Measurements from ENCODE around the gene SSC4D. TPM values are rescaled to one million over a fixed set of nuclear protein-coding genes. Genes with fewer than 3 reads are reported as not detected.

Gene SSC4D
- total and polyA plus RNA-seq, 9 of the 15 experiments (the other 6 are each of a cell fraction or from before 2014, with no cell fraction given): 0.06 to 1.1 (median 0.85) TPM; not detected in 1

DNA sequence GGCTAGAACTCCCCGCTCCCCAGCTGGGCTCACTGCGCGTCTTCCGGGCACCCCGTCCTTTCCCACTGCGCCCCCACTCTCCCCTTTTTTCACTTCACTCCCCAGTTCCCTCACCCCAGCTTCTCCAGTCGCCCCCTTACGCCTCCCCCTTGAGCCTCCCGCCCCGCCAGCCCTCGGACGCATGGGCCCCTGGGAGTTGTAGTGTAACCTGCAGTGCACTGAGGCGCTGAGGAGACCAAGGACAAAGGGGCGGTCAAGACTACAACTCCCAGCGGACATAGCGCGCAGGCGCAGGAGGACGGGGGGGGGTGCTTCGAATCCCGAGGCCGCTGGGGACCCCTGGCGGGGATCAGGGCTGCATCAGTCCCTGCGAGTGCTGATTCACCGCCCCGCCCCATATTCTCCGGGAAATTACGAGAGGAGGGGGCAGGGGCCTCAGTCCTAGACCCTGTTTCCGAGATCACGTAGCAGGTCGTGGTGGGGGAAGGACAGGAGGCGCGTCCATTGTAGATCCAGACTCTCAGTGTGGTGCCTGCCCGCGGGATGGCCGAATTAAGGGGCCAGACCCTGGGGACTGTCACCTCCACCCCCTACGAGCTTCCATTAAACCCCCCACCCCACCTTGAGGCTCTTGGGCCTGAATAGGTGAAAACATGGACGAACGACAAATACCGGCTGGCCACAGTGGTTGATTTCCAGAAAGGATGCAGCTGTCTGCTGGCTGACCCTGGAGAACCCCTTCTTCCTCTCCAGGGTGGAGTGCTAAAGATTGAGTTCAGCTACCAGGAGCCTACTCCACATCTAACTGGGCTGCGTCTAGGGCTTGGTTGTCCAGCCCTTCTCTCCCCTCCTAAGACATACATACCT lies 50.2 kb downstream of the SSC4D start (continued):
- TF ChIP-seq YY1 (IDR thresholded peaks at IDR 0.05; ENCODE audit: borderline replicate concordance in 1 of 3, control insufficient read depth in 1 of 3, extremely low read depth in 1 of 3, insufficient read depth in 3 of 3, insufficient read length in 1 of 3, insufficient replicate concordance in 2 of 3, low read depth in 1 of 3, low read length in 2 of 3) (peak; percentile 23 to 69 (median 57)), MEIS2 (IDR thresholded peaks at IDR 0.05; ENCODE audit: partially characterized antibody) (peak; percentile 37), ZNF778 (CRISPR knock-in tag; IDR thresholded peaks at IDR 0.05) (no peak), MYC (IDR thresholded peaks at IDR 0.05; ENCODE audit: low read depth, low read length) (peak; percentile 55; the same call in 1 of the 2 replicates), MYC (CRISPR knock-in tag; IDR thresholded peaks at IDR 0.05; ENCODE audit: borderline replicate concordance, low read depth) (no peak; the same call in 1 of the 2 replicates), PCBP2 (IDR thresholded peaks at IDR 0.05; ENCODE audit: low read depth, low read length, poor library complexity, severe bottlenecking) (no peak), MBD2 (IDR thresholded peaks at IDR 0.05; ENCODE audit: borderline replicate concordance, low read depth) (peak; percentile 79), HDAC2 (IDR thresholded peaks at IDR 0.05) (peak; percentile 58; the same call in 1 of the 2 replicates), EP400 (IDR thresholded peaks at IDR 0.05) (peak; percentile 51), ZNF197 (CRISPR knock-in tag; IDR thresholded peaks at IDR 0.05; ENCODE audit: low read depth) (peak; percentile 83; the same call in 1 of the 2 replicates), BRF2 (IDR thresholded peaks at IDR 0.05; ENCODE audit: borderline replicate concordance, insufficient read depth, insufficient read length) (no peak), ILK (tag; IDR thresholded peaks at IDR 0.05; ENCODE audit: borderline replicate concordance, low read depth) (no peak), CHD2 (IDR thresholded peaks at IDR 0.05; ENCODE audit: low read depth, low read length) (no peak; the same call in none of the 2 replicates)
- TF ChIP-seq, protein P1, sequence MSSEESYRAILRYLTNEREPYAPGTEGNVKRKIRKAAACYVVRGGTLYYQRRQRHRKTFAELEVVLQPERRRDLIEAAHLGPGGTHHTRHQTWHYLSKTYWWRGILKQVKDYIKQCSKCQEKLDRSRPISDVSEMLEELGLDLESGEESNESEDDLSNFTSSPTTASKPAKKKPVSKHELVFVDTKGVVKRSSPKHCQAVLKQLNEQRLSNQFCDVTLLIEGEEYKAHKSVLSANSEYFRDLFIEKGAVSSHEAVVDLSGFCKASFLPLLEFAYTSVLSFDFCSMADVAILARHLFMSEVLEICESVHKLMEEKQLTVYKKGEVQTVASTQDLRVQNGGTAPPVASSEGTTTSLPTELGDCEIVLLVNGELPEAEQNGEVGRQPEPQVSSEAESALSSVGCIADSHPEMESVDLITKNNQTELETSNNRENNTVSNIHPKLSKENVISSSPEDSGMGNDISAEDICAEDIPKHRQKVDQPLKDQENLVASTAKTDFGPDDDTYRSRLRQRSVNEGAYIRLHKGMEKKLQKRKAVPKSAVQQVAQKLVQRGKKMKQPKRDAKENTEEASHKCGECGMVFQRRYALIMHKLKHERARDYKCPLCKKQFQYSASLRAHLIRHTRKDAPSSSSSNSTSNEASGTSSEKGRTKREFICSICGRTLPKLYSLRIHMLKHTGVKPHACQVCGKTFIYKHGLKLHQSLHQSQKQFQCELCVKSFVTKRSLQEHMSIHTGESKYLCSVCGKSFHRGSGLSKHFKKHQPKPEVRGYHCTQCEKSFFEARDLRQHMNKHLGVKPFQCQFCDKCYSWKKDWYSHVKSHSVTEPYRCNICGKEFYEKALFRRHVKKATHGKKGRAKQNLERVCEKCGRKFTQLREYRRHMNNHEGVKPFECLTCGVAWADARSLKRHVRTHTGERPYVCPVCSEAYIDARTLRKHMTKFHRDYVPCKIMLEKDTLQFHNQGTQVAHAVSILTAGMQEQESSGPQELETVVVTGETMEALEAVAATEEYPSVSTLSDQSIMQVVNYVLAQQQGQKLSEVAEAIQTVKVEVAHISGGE (CRISPR knock-in tag; IDR thresholded peaks at IDR 0.05): peak in 1 of 3 experiments; percentile 60; a peak in 1 of 6 replicates
- TF ChIP-seq, protein P2, sequence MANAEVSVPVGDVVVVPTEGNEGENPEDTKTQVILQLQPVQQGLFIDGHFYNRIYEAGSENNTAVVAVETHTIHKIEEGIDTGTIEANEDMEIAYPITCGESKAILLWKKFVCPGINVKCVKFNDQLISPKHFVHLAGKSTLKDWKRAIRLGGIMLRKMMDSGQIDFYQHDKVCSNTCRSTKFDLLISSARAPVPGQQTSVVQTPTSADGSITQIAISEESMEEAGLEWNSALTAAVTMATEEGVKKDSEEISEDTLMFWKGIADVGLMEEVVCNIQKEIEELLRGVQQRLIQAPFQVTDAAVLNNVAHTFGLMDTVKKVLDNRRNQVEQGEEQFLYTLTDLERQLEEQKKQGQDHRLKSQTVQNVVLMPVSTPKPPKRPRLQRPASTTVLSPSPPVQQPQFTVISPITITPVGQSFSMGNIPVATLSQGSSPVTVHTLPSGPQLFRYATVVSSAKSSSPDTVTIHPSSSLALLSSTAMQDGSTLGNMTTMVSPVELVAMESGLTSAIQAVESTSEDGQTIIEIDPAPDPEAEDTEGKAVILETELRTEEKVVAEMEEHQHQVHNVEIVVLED (CRISPR knock-in tag; IDR thresholded peaks at IDR 0.05): peak; percentile 78

Data from K562 (cell line).